Measurements from ENCODE around the gene LRP8. TPM values are rescaled to one million over a fixed set of nuclear protein-coding genes. Genes with fewer than 3 reads are reported as not detected.

Gene LRP8
- total RNA-seq, 1 donor from 2014 or later = 15.8 TPM

DNA sequence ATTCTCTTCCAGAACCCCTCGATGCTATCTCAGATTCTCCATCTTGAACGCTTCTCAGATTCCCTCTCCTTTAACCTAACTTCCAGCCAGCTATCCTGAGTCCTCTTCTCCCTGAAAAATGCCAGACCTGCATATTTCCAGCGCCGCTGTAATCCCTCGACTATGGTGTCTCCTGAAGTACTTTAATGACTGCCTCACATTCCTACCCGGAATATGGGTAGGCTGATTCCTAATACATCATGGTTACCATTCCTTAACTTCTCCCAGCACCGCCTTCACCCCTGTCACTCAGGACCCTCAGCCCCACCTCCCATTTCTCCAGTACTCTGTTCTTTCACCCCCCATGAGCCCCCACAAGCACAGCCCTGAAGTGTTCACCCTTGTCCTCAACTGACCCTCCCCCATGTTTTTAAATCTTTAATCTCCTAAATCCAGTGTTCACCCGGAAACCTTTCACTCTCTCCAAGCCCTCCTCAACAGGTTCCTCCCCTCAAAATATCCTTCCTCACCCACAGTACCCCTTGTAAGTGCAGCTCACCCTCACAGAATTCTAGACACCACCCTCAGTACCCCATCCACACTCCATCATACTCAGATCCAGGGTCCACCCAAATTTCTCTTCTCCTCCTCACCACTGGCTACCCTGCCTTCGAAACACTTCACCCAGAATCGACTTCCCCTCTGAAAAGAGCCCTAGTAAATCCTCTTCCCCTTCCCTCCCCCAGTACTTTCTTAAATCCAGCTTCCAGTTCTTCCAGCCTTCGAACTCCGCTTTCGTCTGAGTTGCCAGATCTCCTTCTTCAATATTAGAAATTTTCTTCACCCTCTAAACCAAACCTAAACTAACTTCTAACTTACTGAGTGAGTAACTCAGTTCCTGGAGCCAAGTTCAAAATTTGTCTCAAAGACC, 130.3 kb downstream of the LRP8 start:
- DNase-seq (ENCODE audit: low spot score) = no peak

DNA sequence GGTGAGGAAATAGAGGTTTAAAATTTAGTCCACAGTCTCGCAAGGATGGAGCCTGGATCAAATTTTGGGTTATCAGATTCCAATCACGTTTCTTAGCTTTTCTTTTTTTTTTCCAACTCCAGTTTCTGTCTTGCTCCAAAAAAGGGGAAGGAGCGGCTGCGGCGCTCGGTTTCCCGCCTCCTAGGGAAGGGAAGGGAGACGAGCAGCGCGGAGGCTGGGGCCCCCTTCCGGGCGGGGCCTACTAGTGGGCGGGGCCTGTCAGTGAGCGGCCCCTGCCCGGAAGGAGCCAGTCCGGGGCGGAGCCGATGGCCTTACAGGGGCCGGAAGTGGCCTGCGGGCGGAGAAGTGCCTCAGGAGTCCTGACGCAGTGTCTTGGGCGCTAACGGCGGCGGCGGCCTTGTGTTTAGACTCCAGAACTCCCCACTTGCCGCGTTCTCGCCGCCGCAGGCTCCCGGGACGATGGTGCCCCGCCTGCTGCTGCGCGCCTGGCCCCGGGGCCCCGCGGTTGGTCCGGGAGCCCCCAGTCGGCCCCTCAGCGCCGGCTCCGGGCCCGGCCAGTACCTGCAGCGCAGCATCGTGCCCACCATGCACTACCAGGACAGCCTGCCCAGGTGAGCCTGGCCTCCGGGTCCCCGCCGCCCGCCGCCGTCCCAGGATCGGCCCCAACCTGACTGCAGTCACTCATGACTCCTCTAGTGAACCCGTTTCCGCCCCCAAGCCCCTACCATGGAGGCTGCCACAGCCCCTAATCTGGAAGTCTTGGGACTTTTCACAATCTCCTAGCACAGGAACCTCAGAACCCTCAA, 131.2 kb downstream of the LRP8 start, which contains the start of gene CPT2:
CPT2 (plus strand) TSS at position 340 of the 806 bp plus-strand sequence; CDS start at position 460, 120 bp downstream.
- H3K4me1 Mint-ChIP-seq (ENCODE audit: unreplicated experiment) = peaks cover 23% of the 10 kb centered on the region
- H3K27me3 Mint-ChIP-seq (ENCODE audit: unreplicated experiment) = peaks cover 12% of the 10 kb centered on the region
- peak within 1 kb of the TSS; percentile 92 for H3K4me3 Mint-ChIP-seq (ENCODE audit: unreplicated experiment)
- H3K36me3 Mint-ChIP-seq (ENCODE audit: low read depth, unreplicated experiment) = peaks cover 6% of the 10 kb centered on the region
- peak within 1 kb of the TSS; percentile 87 for H3K27ac Mint-ChIP-seq (ENCODE audit: unreplicated experiment)
- TF ChIP-seq, protein P1, sequence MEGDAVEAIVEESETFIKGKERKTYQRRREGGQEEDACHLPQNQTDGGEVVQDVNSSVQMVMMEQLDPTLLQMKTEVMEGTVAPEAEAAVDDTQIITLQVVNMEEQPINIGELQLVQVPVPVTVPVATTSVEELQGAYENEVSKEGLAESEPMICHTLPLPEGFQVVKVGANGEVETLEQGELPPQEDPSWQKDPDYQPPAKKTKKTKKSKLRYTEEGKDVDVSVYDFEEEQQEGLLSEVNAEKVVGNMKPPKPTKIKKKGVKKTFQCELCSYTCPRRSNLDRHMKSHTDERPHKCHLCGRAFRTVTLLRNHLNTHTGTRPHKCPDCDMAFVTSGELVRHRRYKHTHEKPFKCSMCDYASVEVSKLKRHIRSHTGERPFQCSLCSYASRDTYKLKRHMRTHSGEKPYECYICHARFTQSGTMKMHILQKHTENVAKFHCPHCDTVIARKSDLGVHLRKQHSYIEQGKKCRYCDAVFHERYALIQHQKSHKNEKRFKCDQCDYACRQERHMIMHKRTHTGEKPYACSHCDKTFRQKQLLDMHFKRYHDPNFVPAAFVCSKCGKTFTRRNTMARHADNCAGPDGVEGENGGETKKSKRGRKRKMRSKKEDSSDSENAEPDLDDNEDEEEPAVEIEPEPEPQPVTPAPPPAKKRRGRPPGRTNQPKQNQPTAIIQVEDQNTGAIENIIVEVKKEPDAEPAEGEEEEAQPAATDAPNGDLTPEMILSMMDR (IDR thresholded peaks at IDR 0.05; ENCODE audit: unreplicated experiment) = no peak
- no peaks in the 10 kb centered on the region for H3K9me3 Mint-ChIP-seq (ENCODE audit: unreplicated experiment)
- DNase-seq (ENCODE audit: low spot score) = peak; percentile 83

More for the DNA sequence above, 130.3 kb downstream of the LRP8 start:
- Mint-ChIP-seq H3K4me3 (ENCODE audit: unreplicated experiment) (peak overlapping the region; percentile 92), H3K9me3 (ENCODE audit: unreplicated experiment) (no peaks in the 10 kb centered on the region), H3K27me3 (ENCODE audit: unreplicated experiment) (peaks cover 10% of the 10 kb centered on the region), H3K36me3 (ENCODE audit: low read depth, unreplicated experiment) (peaks cover 12% of the 10 kb centered on the region), H3K27ac (ENCODE audit: unreplicated experiment) (peak overlapping the region; percentile 87), H3K4me1 (ENCODE audit: unreplicated experiment) (peaks cover 23% of the 10 kb centered on the region)
- TF ChIP-seq, protein P1 (IDR thresholded peaks at IDR 0.05; ENCODE audit: unreplicated experiment) = no peak

DNA sequence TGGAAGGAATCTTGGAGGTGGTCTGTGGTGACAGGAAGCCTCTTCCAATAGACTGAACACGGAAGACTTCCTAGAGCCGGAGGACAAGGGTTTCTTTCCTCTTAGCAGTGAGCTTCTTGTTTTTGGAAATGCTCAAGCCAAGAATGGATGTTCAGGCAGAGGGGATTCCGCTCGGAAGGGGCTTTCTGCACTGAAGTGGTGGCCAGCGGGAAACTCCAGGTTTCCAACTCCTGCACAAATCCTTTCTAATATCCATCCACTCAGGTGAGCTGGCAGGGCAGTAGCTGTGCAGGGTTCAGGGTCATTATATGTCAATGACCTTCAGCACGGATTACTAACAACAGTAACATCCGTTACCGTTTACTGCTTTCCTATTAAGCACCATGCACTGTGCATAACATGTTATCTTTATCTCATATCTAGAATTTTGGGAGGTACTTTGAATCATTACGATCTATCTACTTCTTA, 131.8 kb downstream of the LRP8 start:
- Mint-ChIP-seq H3K4me3 (ENCODE audit: unreplicated experiment) (peak overlapping the region; percentile 85), H3K27me3 (ENCODE audit: unreplicated experiment) (peaks cover 12% of the 10 kb centered on the region), H3K4me1 (ENCODE audit: unreplicated experiment) (peaks cover 23% of the 10 kb centered on the region), H3K36me3 (ENCODE audit: low read depth, unreplicated experiment) (peaks cover 6% of the 10 kb centered on the region), H3K9me3 (ENCODE audit: unreplicated experiment) (no peaks in the 10 kb centered on the region), H3K27ac (ENCODE audit: unreplicated experiment) (peak overlapping the region; percentile 48)
- DNase-seq (ENCODE audit: low spot score) = no peak
- TF ChIP-seq, protein P1 (IDR thresholded peaks at IDR 0.05; ENCODE audit: unreplicated experiment) = no peak

DNA sequence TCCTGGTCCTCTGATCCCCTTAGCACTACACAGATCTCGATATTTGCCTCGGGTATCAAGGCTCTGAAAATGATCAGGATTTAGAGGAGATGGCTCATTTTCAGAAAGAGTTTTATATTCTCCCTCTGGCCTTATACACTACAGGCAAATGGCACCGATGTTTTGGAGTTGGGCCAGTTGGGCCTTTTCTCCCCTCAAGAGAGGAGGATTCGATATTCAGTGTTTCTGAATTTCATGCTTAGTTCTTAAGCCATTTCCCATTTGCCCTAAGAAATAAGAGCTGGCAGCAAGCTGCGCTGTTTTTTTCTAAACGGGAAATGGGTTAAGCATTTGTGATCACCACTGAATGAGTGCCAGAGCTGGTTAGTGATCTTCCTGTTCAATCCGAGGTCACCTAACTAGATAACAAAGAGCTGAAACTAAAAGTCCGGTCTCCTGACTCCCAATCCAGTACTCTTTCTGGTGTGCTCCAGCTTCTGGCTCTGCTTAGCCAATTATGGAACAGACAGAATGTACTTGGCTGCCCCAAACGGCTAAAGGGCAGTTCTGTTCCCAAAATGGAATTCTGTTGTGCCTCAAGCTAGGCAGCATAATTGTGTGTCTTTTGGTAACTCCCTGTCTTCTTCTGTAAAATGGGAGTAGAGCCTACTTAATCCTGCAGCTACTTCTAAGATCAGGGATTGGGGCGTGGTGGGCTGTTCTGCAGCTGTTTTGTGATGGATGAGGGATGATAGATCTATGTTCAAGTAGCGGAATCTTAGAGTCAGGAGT, 132.4 kb downstream of the LRP8 start:
- TF ChIP-seq, protein P1 (IDR thresholded peaks at IDR 0.05; ENCODE audit: unreplicated experiment) = no peak
- Mint-ChIP-seq H3K36me3 (ENCODE audit: low read depth, unreplicated experiment) (peaks cover 6% of the 10 kb centered on the region), H3K27me3 (ENCODE audit: unreplicated experiment) (peaks cover 15% of the 10 kb centered on the region), H3K9me3 (ENCODE audit: unreplicated experiment) (no peaks in the 10 kb centered on the region), H3K4me1 (ENCODE audit: unreplicated experiment) (peaks cover 30% of the 10 kb centered on the region), H3K4me3 (ENCODE audit: unreplicated experiment) (peak overlapping the region; percentile 85), H3K27ac (ENCODE audit: unreplicated experiment) (peak overlapping the region; percentile 48)
- DNase-seq (ENCODE audit: low spot score) = no peak

Other genes with a start within 250 kb of the LRP8 start
- not detected for gene SLC1A7, start 185.4 kb downstream of the LRP8 start, total RNA-seq (ENCODE audit: unreplicated experiment)
- gene CPT2, start 131.2 kb downstream of the LRP8 start, total RNA-seq (ENCODE audit: unreplicated experiment) = 17.6 TPM
- 65.0 TPM for gene CZIB, start 107.4 kb downstream of the LRP8 start, total RNA-seq (ENCODE audit: unreplicated experiment)
- 57.3 TPM for gene MAGOH, start 89.6 kb downstream of the LRP8 start, total RNA-seq (ENCODE audit: unreplicated experiment)
- not detected for gene DMRTB1, start 131.3 kb upstream of the LRP8 start, total RNA-seq (ENCODE audit: unreplicated experiment)

All from endothelial cell (in vitro differentiated cells).